PFSK-1 (cell line): ENCODE data around the gene NTM.

Experiments
- POLR2AphosphoS5 ChIP-seq: IDR thresholded peaks from 2 replicates; pipeline ENCODE4 v1.6.1; 2012; ENCODE audit warnings: low read depth, mild to moderate bottlenecking, control low read depth, low read length, moderate library complexity
- SIN3A ChIP-seq: IDR thresholded peaks from 2 replicates; pipeline ENCODE4 v1.6.1; 2012; ENCODE audit warnings: mild to moderate bottlenecking, low read length, moderate library complexity, borderline replicate concordance; ENCODE audit not compliant: insufficient read depth
- TAF1 ChIP-seq: IDR thresholded peaks from 2 replicates; pipeline ENCODE4 v1.6.1; 2012; ENCODE audit warnings: low read length, control low read depth, borderline replicate concordance; ENCODE audit not compliant: insufficient read depth
- TF ChIP-seq, protein P1 (sequence below), 2 experiments: IDR thresholded peaks; 2 replicates each; pipeline versions ENCODE4 v1.6.1 to v1.8.0; 2011 to 2012; ENCODE audit warnings: low read depth in 2 of 2, low read length in 2 of 2, control low read depth in 1 of 2, inconsistent platforms in 1 of 2, mild to moderate bottlenecking in 1 of 2, moderate library complexity in 1 of 2; ENCODE audit not compliant: insufficient read depth in 1 of 2

DNA sequence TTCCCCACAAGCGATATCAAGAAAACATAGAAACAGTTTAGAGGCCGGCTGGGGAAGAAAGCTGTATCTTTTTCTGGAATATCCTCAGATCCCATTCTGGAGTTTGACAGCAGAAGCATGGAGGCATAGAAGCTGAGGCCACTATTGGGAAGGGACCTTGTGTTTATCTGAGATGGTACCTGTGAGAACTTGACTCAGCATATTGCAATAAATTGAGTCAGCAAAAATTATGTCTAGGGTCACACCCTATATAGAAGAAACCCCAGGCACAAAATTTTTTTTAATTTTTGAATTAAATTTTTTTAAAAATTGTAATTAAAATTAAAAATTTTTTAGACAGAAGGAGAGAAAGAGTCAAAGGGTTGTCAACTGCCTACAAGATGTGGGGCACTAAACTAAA, 178.7 kb downstream of the NTM start:
- TF ChIP-seq POLR2AphosphoS5: no peak
- TF ChIP-seq, protein P1, sequence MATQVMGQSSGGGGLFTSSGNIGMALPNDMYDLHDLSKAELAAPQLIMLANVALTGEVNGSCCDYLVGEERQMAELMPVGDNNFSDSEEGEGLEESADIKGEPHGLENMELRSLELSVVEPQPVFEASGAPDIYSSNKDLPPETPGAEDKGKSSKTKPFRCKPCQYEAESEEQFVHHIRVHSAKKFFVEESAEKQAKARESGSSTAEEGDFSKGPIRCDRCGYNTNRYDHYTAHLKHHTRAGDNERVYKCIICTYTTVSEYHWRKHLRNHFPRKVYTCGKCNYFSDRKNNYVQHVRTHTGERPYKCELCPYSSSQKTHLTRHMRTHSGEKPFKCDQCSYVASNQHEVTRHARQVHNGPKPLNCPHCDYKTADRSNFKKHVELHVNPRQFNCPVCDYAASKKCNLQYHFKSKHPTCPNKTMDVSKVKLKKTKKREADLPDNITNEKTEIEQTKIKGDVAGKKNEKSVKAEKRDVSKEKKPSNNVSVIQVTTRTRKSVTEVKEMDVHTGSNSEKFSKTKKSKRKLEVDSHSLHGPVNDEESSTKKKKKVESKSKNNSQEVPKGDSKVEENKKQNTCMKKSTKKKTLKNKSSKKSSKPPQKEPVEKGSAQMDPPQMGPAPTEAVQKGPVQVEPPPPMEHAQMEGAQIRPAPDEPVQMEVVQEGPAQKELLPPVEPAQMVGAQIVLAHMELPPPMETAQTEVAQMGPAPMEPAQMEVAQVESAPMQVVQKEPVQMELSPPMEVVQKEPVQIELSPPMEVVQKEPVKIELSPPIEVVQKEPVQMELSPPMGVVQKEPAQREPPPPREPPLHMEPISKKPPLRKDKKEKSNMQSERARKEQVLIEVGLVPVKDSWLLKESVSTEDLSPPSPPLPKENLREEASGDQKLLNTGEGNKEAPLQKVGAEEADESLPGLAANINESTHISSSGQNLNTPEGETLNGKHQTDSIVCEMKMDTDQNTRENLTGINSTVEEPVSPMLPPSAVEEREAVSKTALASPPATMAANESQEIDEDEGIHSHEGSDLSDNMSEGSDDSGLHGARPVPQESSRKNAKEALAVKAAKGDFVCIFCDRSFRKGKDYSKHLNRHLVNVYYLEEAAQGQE (IDR thresholded peaks at IDR 0.05; ENCODE audit: insufficient read depth in 1 of 2, low read depth in 2 of 2, low read length in 2 of 2): no peak
- TF ChIP-seq TAF1: no peak
- no peak for TF ChIP-seq SIN3A
